Measurements from ENCODE around the gene ZBTB2.
"Not testable (repeated sequence)": the region's sequence is repeated elsewhere in the genome, so short reads cannot be mapped to it uniquely, and the experiment has no call there.

The ZBTB2 gene

DNA sequence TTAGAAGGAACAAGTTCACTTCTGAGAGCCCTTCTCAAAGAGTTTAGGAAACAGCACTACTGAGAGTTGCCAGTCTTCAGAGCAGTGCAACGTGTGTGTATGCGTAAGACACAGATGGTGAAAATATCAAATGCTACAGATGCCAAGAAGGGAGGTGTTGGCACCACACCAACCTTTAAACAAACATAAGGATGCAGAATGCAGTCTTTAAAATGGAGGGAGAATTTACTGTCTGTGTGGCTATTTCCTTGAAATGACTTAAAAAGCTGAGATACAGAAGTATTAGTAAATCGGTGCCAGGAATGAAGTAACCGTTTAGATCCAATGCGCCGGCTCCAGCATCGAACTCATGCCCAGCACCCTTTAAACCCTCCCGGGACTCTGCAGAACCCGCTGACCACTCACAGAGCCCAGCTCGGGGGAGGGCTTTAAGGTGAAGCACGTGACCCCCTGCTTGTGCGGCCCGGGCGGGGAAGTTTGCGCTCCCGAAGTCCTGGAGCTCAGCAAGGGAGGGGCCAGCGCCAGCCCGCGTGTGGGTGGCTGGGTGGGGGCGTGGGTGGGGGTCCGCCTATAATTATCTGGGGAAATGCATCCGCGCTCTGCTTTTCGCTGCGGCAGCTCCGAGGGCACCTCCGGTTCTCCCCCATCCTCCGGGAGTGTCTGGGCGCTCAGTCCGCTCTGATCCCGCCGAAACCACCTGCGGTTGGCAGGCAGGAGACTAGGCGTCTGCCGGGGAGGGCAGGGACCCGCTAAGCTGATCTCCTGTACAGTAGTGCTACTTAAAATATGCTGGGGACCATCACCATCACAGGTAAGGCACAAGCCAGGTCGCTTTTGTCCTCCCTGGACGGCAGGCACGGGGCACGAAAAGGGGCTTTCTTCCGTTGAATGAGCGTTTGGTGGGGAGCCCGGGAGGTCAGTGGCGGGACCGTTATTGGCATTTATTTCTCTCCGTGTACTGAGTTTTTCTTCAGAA, 66.0 kb downstream of the ZBTB2 start:
- DNase-seq = no peak

GRCh38 chr6:151324488-151324825, 66.9 kb downstream of the ZBTB2 start:
- no peak for DNase-seq

DNA sequence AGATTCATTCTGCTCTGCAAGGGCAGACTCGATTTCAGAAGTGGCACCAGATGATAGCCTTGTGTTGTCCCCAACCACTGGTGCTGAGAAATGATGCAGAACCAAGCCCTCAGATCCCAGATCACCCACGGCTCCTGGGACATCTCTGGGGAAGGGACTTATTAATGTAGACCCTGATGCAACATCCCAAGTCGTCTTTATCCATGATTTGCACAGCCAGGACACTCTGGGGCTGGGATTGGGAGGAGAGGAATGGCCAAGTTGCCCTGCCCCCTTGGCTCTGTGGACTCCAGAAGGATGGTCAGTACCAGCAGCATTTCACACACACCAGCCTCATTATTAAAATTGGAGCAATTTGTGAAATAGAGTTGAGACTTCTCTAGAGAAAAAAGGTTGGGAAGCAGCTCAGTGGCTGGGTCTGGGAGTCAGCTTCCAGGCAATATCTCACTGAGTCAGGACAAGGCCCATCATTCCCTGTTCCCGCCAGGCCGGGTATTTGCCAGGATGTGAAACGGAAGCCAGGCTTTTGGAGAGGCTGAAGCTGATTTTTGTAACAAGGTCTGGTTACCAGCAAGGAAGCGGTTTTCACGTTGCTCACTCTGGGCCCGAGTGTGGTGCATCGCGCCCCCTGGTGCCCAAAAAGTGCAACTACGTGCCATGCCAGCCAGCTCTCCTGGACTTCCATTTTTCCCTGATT, 67.4 kb downstream of the ZBTB2 start:
- DNase-seq = peak; percentile 67

DNA sequence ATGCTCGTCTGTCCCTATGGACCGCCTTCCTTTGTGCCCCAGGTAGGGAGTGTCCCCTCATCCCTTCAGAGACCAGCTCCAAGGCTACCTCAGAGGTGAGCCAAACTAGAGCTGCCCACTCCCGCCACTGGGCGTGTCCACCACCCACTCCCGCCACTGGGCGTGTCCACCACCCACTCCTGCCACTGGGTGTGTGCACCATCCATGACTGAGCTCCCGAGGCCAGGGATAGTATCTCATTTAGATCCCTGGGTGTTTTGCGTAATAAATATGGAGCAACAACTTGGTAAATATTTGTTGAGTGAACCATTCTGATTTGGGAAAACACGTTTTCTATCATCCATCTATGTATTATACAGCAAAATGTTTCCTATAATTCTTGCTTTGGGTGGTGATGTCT, 68.8 kb downstream of the ZBTB2 start:
- DNase-seq = no peak

DNA sequence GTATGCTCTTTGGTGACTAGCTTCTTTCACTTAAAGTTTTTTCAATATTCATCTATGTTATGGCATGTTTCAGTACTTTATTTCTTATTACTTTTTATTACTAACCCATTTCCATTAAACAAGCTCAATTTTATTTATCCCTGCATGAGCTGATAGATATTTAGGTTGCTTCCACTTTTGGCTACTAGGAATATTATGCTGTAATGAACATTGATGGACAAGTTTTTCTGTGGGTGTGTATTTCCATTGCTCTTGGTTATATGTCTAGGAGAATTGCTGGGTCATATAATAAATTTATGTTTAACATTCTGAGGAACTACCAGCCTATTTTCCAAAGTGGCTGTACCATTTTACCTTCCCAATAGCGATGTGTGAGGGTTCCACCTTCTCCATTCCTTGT, 69.9 kb downstream of the ZBTB2 start:
- no peak for DNase-seq

- no peak for DNase-seq
Measured at GRCh38 chr6:151320140-151320539, 71.2 kb downstream of the ZBTB2 start.

- DNase-seq = no peak
Measured at GRCh38 chr6:151317995-151318365, 73.4 kb downstream of the ZBTB2 start.

DNA sequence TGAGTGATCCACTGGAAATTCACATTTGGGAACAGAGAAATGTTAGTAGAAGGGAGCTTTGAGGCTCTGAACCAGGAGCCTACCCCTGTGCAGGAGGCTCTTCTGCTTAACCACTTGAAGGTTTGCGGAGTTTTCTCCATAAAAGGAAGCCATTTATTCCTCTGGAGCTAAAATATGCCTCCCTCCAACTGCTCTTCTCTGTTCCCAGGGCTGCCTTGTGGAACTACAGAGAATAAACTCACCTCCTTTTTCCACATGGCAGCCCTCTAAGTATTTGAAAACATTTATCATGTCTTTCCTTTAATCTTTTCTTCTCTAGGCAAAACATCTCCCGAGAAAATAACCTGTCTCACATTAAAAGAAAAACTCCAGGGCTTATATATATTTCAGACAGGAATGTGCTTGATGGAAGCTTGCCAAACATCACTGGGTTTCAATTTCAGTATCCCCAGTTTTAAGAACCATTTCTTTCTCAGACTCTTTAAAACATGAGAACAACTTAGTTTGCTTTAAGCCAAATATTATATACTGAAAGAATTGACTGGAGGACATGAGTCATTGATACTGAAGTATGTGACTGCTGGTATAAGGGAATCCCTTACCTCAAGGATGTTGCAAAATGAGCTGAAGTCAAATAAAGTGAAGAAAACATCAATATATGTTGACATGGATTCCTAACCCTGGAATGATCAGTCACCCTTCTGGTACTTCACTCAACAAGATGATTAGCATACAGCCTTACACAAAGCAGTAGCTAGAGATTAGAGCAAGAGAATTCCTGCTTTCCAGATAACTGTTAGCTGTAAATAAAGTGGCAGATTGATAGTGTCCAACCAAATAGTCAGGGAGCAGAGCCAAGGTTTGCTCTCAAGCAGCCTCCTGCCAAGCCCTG, 74.0 kb downstream of the ZBTB2 start:
- no peak for DNase-seq

GRCh38 chr6:151315661-151316060, 75.7 kb downstream of the ZBTB2 start:
- DNase-seq = not testable (repeated sequence)
